ENCODE measurements around the gene NMBR. TPM values are rescaled to one million over a fixed set of nuclear protein-coding genes. Genes with fewer than 3 reads are reported as not detected.

NMBR gene
- total and polyA plus RNA-seq, 2 of the 8 experiments (the other 6 are each of a cell fraction or from before 2014, with no cell fraction given) = 0.08 TPM; not detected in 1

GRCh38 chr6:142193621-142194020 lies 46.7 kb upstream of the NMBR start:
- H4K20me1 ChIP-seq (replicated peaks in 1 of 2; ENCODE audit: control insufficient read depth in 1 of 2, insufficient read depth in 2 of 2, low read length in 2 of 2) = no peaks in the 10 kb centered on the region
- H4K91ac ChIP-seq (replicated peaks; ENCODE audit: insufficient read length, low read length) = no peak overlapping the region
- no peaks in the 10 kb centered on the region for H3K23me2 ChIP-seq (ENCODE audit: low read depth, low read length)
- ChIA-PET POLR2A (ENCODE audit: partially characterized antibody) (no interaction called here), CTCF (ENCODE audit: partially characterized antibody) (no interaction called here)
- H3K9me3 ChIP-seq (ENCODE audit: insufficient read depth in 2 of 2, low read depth in 1 of 2, low read length in 1 of 2) = no peaks in the 10 kb centered on the region
- no peak overlapping the region for H4K8ac ChIP-seq (ENCODE audit: extremely low read depth, insufficient read depth, low read length)
- H4K5ac ChIP-seq (ENCODE audit: insufficient read length, low read depth, low read length) = no peak overlapping the region
- no peak overlapping the region for H3K9ac ChIP-seq (replicated peaks in 1 of 4; ENCODE audit: extremely low read depth in 1 of 4, low read depth in 3 of 4, low read length in 3 of 4)
- H2BK120ac ChIP-seq (replicated peaks; ENCODE audit: low read depth, low read length) = no peak overlapping the region
- H3K27ac ChIP-seq (ENCODE audit: low read depth, low read length) = no peak overlapping the region
- H2BK20ac ChIP-seq (ENCODE audit: low read length) = no peak overlapping the region
- H3K36me3 ChIP-seq (ENCODE audit: control insufficient read depth in 2 of 4, insufficient read depth in 4 of 4, low read length in 3 of 4) = peaks cover 0 to 17% (median 0%) of the 10 kb centered on the region in 4 experiments; a peak in 2 of 8 replicates
- no peak overlapping the region for H2BK12ac ChIP-seq (ENCODE audit: low read depth, low read length)
- no peaks in the 10 kb centered on the region for H3K27me3 ChIP-seq (replicated peaks in 1 of 4; ENCODE audit: control insufficient read depth in 3 of 4, extremely low read depth in 1 of 4, insufficient read depth in 3 of 4, low read length in 3 of 4)
- no peak for FAIRE-seq
- peaks cover 0 to 7% of the 10 kb centered on the region in 2 experiments; a peak in 1 of 4 replicates for H3K79me2 ChIP-seq (ENCODE audit: control insufficient read depth in 1 of 2, insufficient read depth in 2 of 2, low read length in 2 of 2)
- H3K23ac ChIP-seq (ENCODE audit: insufficient read length) = no peak overlapping the region
- H3K18ac ChIP-seq (ENCODE audit: extremely low read depth, low read length) = no peak overlapping the region
- no peaks in the 10 kb centered on the region for H3K79me1 ChIP-seq (ENCODE audit: low read depth, low read length)
- no peak overlapping the region for H3K14ac ChIP-seq (ENCODE audit: insufficient read length)
- TF ChIP-seq RXRA (IDR thresholded peaks at IDR 0.05; ENCODE audit: insufficient read depth, low read depth, low read length) = no peak
- no peak for TF ChIP-seq TBP (IDR thresholded peaks at IDR 0.05; ENCODE audit: low read depth, low read length)
- no peak for TF ChIP-seq GABPA (IDR thresholded peaks at IDR 0.05; ENCODE audit: borderline replicate concordance, insufficient read depth, low read length)
- TF ChIP-seq SP4 (IDR thresholded peaks at IDR 0.05; ENCODE audit: low read length) = no peak
- no peak for TF ChIP-seq HDAC6 (IDR thresholded peaks at IDR 0.05; ENCODE audit: low read depth, low read length)
- no peak for TF ChIP-seq EZH2 (IDR thresholded peaks at IDR 0.05; ENCODE audit: low read depth, low read length, severe bottlenecking)
- no peak for TF ChIP-seq SP2 (IDR thresholded peaks at IDR 0.05; ENCODE audit: low read length)
- no peak for TF ChIP-seq ZNF274 (IDR thresholded peaks at IDR 0.05; ENCODE audit: borderline replicate concordance, extremely low read depth, low read length)
- H2AK5ac ChIP-seq (ENCODE audit: low read depth, low read length) = no peak overlapping the region
- H3K4me3 ChIP-seq (ENCODE audit: extremely low read depth in 1 of 4, insufficient read depth in 2 of 4, low read depth in 3 of 4, low read length in 4 of 4) = no peak overlapping the region
- no peak overlapping the region for H2AFZ ChIP-seq (ENCODE audit: low read length)
- H3K56ac ChIP-seq (replicated peaks; ENCODE audit: insufficient read length, low read depth, low read length) = no peak overlapping the region
- H2BK15ac ChIP-seq (ENCODE audit: low read length) = no peak overlapping the region
- no peak overlapping the region for H3K4ac ChIP-seq (replicated peaks; ENCODE audit: insufficient read length, low read depth, low read length)
- H3K4me1 ChIP-seq (replicated peaks in 1 of 4; ENCODE audit: control insufficient read depth in 3 of 4, insufficient read depth in 4 of 4, low read length in 3 of 4) = no peaks in the 10 kb centered on the region
- H3K4me2 ChIP-seq (ENCODE audit: insufficient read depth in 1 of 2, low read depth in 2 of 2, low read length in 2 of 2) = no peak overlapping the region
- DNase-seq (ENCODE audit: low read depth in 1 of 2, low spot score in 2 of 2) = no peak
- H2BK5ac ChIP-seq (ENCODE audit: low read depth, low read length) = no peak overlapping the region

Data from H1 (cell line).